Measurements from ENCODE around the gene KLF18.

KLF18 gene

GRCh38 chr1:44141531-44141930 is at the start of gene KLF18:
TSS of gene KLF18 (minus strand) at chr1:44141631. CDS start at chr1:44141631, 0 bp downstream.
- H3K4me3 ChIP-seq (ENCODE audit: low read length), result no peak within 1 kb of the TSS
- no peak for TF ChIP-seq CTCF (IDR thresholded peaks at IDR 0.05; ENCODE audit: insufficient read depth, low read depth, low read length, missing control alignments)
- DNase-seq (ENCODE audit: low read depth), result no peak

- DNase-seq (ENCODE audit: low read depth), result no peak
- no peak overlapping the region for H3K4me3 ChIP-seq (ENCODE audit: low read length)
- TF ChIP-seq CTCF (IDR thresholded peaks at IDR 0.05; ENCODE audit: insufficient read depth, low read depth, low read length, missing control alignments), result no peak
These were observed 33.2 kb upstream of the KLF18 start for GRCh38 chr1:44174630-44175029.

GRCh38 chr1:44170281-44170823 is 28.9 kb upstream of the KLF18 start:
- no peak overlapping the region for H3K4me3 ChIP-seq (ENCODE audit: low read length)
- TF ChIP-seq CTCF (IDR thresholded peaks at IDR 0.05; ENCODE audit: insufficient read depth, low read depth, low read length, missing control alignments), result no peak
- DNase-seq (ENCODE audit: low read depth), result no peak

GRCh38 chr1:44168520-44169098 is 27.2 kb upstream of the KLF18 start:
- DNase-seq (ENCODE audit: low read depth), result no peak
- no peak for TF ChIP-seq CTCF (IDR thresholded peaks at IDR 0.05; ENCODE audit: insufficient read depth, low read depth, low read length, missing control alignments)

GRCh38 chr1:44161546-44161945 is 20.1 kb upstream of the KLF18 start:
- no peak overlapping the region for H3K4me3 ChIP-seq (ENCODE audit: low read length)
- no peak for TF ChIP-seq CTCF (IDR thresholded peaks at IDR 0.05; ENCODE audit: insufficient read depth, low read depth, low read length, missing control alignments)
- no peak for DNase-seq (ENCODE audit: low read depth)

More at GRCh38 chr1:44168520-44169098, 27.2 kb upstream of the KLF18 start:
- H3K4me3 ChIP-seq (ENCODE audit: low read length), result no peak overlapping the region

- H3K4me3 ChIP-seq (ENCODE audit: low read length), result no peak overlapping the region
- TF ChIP-seq CTCF (IDR thresholded peaks at IDR 0.05; ENCODE audit: insufficient read depth, low read depth, low read length, missing control alignments), result no peak
- DNase-seq (ENCODE audit: low read depth), result no peak
These were observed 17.4 kb upstream of the KLF18 start for GRCh38 chr1:44158871-44159270.

- TF ChIP-seq CTCF (IDR thresholded peaks at IDR 0.05; ENCODE audit: insufficient read depth, low read depth, low read length, missing control alignments), result no peak
These were observed 16.5 kb upstream of the KLF18 start for GRCh38 chr1:44157903-44158302.

More at GRCh38 chr1:44157903-44158302, 16.5 kb upstream of the KLF18 start:
- no peak for DNase-seq (ENCODE audit: low read depth)
- H3K4me3 ChIP-seq (ENCODE audit: low read length), result no peak overlapping the region
